SKM-1 treated with dmso at 0.1 percent for 144 hours (cell line): ENCODE data around the gene B9D1.

ENCODE experiments used
- DNase-seq: peaks from one replicate; lab custom pipeline; 2025; ENCODE audit not compliant: unreplicated experiment; lab: John Stamatoyannopoulos, UW

Gene B9D1, protein sequence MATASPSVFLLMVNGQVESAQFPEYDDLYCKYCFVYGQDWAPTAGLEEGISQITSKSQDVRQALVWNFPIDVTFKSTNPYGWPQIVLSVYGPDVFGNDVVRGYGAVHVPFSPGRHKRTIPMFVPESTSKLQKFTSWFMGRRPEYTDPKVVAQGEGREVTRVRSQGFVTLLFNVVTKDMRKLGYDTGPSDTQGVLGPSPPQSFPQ

DNA sequence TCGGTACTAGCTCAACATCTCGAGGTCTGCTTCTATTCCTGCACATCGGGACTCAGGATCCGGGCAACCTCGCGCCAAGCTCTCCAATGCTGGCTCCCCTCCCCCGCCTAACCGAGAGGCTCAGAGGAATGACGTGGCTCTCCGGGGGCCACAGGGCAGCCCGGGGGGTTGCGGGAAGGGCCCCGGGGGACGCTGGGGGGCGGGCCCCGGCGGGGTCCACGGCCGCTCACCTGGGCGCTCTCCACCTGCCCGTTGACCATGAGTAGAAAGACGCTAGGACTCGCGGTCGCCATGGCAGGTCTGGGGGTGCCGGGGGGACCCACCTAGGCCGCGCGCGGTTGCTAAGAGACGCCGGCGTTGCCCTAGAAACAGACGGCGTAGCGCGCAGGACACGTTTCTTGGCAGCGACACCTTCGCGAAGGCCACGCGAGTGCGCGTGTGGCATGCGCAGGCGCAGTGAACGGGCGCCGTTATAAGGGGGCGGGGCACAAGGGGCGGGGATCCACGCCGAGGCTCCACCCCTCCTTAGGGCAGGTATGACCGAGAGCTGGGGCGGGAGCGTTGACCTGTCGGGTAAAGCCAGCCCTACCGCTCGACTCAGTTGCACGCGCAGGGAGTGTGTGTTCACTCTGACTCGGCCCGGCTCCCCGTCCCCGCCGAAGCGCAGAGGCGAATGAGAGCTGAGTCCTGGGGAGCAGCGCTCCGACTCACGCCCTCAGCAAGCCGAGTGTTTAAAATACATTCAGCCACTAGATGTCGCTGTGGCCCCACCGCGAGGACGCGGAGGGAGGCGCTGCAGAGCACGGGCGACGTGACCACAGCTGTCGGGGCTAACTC is at the start of gene B9D1:
TSS of gene B9D1 (minus strand) at position 447 of the 837 bp plus-strand sequence. CDS start at position 293, 154 bp downstream.
- peak; percentile 81 for DNase-seq

DNA sequence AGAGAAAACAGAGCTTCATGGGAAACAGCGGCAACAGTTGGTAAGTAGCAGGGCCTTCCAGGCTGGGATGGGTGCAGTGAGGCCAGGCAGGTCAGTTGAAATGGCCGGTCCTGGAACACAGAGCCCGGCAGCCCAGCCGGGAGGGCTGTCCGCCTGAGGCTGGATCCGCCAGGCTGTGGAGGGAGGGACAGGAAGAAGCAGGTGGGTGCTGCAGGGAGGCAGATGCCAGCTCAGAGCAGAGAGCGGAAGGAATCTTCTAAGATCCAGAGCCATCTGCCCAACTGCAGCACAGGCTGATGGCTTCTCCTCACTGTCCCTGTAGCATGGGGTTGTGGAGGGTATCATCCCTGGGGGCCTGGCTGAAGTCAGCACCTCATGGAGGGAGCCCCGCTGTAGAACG is 49.1 kb upstream of the B9D1 start:
- DNase-seq, result no peak

DNA sequence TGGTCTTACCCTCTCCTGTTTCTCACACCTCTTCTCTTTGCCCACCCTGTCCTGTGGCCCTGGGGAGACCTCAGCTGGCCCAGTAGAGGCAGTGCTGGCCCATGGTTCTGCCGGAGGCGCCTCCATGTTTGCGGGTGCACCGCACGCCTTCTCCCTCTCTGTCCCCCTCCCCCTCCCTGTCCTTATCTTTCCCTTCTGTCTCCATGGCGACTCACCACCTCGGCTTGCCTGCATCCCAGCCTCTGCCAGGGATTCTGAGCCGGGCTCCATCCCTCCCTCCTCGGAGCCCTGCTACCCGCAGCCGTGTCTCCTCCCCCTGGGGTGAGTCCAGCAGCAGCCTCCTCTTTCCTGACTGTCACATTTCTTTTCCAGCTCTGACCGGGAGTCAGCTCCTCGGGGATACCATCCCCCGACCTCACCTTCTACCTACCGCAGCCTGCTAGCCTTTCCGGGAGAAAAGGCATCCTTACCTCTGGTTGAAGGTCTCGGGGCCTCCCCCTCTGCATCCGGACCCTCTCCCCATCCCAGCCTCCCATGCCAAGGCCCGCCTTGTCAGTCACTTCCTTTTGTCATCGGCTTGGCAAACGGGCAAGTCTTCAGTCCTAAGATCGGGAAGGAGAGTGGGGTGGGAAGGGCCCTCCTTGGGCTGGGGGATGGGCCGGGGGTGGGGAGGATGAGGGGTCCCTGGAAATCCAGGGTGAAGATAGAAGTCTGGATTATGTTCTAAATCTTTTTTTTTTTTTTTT is 48.5 kb upstream of the B9D1 start, which contains the start of gene RNF112:
TSS of gene RNF112 (plus strand) at position 358 of the 746 bp plus-strand sequence. CDS start at position 535, 177 bp downstream.
- DNase-seq, result no peak

DNA sequence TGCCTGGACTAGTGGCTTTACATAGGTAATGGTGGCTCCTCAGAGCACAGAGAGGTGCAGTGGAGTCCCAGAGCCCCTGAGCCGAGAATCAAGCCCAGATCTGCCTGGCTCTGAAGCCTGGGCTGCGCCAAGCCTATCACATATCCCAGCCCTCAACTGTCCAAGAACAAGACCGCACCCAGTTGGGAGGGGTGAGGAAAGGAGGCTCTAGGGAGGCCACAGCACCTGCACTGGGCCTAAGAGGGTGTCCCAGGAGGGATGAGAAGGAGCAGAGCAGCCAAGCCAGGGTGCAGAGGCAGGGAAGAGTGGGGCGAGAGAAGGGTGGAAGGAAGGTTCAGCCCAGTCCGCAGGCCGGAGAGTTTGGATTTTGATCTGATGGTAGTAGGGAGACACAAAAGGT is 47.6 kb upstream of the B9D1 start:
- no peak for DNase-seq

DNA sequence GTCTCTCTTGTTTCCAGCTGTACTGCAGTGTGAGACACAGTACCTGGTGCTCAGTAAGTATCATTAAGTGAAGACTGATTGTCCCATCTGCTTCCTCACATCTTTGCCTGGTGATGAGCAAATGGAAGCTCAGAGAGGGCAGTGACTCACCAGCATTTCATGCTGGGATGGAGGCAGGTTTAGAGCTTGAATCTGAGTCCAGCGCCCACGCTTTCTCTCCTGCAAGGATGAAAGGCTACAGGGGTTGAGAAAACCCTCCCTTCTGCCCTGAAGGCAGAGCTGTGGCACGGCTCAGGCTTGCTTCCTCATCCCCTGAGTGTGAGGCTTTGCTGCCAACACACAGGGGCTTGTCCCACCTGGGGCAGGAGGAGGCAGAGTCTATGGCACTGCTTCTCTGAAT is 47.0 kb upstream of the B9D1 start:
- DNase-seq, result no peak

DNA sequence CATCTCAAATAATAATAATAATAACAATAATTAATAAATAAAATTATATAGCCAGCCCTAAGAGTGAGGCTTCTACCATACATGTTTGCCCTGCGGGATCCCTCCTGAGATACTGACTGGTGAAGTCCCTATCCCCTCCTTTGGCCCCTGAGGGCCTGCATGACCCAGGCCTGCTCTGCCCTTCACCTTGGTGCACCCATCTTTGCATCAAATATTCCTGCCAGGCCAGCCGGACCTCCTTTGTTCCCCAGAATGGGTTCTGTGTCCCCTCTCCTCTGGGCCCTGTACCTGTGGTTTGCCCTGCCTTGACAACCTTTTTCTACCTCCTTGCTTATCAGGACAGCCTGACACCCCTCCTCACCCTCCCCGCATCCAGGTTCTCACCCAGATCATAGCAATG is 46.5 kb upstream of the B9D1 start:
- no peak for DNase-seq

DNA sequence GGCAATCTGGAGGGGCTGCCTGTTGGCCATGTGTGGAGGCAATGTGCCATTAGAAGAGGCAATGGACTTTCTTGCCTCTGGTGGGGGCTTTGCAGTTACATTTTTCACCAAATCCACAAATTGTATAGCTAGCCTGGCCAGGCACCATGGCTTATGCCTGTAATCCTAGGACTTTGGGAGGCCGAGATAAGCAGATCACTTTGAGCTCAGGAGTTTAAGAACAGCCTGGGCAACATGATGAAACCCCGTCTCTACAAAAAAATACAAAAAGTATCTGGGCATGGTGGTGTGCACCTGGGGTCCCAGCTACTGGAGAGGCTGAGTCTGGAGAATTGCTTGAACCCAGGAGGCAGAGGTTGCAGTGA is 45.8 kb upstream of the B9D1 start:
- no peak for DNase-seq

DNA sequence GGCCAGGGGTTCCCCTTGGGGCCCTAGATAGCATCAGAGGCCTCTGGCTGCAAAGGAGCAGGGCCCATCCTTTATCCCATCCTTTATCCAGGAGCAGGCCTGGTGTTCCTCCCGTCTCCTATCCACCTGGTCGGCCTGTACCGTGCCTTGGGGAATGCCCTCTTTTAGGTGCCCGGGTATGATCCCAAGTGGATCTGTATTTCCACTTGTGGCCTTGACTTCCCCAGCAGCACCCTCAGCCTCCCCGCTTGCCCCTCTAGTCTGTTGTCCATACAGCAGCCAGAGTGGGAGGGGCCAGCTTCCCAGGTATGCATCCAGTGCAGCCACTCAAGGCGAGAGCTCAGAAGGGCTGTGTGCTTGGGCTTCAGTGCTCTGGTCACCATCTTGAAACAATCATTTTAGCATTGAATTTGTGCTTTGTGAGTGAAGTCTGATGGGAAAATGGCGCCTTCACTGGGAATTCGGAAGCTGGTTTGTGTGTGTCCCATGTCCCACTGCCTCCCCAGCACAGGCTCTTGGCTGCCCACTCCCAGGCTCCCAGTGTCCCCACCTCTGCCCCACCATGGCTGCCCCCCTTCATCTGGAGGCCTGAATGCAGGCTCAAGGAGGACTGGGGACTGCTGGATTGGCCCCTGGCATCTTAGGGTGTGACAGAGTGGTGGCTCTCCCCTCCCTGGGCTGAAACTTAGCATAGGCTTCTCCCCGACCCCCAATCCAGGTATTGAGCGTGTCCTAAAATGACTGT is 45.2 kb upstream of the B9D1 start:
- no peak for DNase-seq

DNA sequence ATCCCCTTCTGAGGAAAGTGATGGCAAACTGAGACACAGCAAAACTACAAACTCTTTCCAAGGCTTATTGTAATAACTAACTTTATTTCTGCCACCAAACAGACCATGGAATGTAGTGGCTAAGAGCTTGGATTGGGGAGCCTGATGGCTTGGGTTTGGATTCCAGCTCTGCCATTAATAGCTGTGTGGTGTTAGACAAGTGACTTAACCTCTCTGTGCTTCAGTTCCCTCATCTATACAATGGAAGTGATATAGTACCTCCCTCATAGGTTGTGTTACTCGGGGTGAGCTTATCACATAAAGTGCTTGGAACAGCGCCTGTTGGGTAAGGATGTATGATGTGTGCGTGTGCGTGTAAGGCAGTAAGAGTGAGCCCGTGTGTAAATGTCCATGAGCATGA is 42.6 kb upstream of the B9D1 start:
- no peak for DNase-seq

DNA sequence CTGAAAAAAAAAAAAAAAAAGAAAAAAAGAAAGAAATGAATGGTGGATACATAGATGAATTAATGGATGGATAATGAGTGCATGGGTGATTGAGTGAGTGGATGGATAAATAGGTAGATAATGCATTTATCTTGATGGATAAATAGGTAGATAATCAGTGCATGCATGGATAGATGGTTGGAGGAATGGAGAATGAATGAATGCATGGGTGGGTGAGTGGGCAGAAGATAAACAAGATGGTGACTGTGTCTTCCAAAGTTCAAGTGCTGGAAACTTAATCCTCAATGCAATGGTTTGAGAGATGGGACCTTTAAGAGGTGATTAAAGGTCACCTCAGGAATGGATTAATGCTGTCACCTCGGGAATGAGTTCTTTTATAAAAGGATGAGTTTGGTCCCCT is 41.7 kb upstream of the B9D1 start:
- no peak for DNase-seq

DNA sequence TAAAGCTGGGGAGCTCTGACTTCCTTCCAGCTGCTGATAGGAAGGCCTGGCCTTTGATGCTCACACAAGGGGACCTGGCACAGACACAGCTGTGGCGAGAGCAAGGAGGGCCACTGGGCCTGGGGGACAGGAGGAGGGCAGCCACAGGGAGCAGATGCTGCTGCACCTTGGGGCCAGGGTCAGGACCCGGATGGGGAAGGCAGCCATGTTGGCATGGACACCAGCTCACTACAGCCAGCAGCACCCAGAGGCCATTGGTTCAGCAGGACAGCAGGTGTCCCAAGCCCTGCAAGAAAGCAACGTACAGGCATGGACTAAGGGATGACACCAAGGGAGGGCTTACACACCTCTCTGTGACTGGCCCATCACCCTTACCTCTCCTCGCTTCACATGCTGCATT is 40.5 kb upstream of the B9D1 start:
- no peak for DNase-seq

DNA sequence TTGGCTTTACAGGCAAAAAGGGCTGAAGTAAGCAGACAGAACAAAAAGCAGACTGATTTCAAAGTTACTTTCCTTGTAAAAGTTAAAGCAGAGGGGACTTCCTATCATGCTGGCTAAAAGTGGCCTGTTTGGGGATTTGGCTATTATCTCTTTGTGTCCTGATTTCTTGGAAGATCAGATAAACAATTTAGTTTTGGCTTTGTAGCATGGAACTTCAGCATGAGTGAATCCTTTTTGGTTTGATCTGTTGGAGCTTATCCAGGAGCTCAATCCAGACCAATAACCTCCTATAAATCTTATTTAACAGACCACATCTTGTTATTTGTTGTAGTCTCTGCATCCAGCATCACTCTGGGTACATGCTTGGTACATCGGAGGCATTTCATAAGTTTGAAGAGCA is 39.6 kb upstream of the B9D1 start:
- no peak for DNase-seq

DNA sequence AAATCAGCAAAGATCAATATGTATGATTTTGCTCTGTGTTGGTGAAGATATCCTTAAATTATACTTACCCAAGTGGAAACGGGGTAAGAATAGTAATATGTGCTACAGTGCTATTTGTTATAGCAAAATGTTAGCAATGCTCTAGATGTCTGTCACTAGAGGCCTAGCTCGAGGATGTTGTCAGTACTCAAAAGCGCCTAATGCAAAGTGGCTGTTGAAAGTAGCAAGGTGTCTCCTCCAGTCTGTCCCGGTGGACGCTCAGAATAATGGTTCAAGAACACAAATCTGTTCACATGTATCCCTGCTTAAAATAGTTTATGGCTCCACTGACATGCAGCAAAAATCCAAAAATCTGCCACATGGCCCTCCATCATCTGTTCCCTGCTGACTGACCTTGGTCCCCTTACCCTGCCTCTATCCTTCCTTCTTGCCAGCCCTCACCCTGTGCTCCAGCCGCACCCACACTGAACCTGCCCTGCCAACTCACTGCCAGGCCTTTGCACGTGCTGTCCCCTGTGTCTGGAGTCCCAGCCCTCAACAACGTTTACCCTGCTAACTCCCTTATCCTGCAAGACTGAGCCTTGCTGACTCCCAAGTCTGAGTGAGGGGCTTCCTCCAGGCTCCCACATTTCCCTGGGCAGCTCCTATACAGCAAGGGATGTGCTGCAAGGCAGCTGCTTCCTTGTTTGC is 38.9 kb upstream of the B9D1 start:
- DNase-seq, result no peak

DNA sequence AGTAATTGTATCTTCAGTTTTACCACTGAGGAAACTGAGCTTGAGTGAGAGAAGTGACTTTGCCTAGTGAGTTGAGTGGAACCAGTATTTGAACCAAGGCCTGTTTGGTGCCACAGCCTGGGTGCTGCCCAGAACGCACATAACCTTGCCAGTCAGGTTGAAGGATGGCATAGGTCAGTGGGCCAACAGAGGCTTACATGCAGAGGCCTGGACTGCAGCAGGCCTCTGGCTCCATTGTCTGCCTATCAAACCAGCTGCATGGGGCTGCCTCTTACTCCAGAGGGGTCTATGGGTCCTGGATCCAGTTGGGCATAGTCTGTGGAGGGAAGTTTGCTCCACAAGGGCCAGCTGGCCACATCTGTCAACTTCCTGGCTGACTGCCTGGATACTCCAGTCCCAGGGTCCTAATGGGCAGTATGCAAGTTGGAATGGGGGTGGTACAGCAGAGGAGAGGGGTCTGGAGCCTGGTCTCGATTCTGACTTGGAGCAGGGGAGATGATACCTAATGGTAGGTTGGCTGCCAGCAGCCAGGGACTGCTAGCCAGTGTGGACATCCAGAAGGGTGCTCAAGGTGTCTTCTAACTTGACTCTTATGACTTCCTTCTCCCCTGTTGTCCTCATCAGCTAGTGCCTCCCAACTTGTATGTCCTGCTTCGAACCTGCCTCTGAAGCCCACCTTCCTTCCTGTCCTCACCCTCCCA is 37.4 kb upstream of the B9D1 start:
- DNase-seq, result no peak

DNA sequence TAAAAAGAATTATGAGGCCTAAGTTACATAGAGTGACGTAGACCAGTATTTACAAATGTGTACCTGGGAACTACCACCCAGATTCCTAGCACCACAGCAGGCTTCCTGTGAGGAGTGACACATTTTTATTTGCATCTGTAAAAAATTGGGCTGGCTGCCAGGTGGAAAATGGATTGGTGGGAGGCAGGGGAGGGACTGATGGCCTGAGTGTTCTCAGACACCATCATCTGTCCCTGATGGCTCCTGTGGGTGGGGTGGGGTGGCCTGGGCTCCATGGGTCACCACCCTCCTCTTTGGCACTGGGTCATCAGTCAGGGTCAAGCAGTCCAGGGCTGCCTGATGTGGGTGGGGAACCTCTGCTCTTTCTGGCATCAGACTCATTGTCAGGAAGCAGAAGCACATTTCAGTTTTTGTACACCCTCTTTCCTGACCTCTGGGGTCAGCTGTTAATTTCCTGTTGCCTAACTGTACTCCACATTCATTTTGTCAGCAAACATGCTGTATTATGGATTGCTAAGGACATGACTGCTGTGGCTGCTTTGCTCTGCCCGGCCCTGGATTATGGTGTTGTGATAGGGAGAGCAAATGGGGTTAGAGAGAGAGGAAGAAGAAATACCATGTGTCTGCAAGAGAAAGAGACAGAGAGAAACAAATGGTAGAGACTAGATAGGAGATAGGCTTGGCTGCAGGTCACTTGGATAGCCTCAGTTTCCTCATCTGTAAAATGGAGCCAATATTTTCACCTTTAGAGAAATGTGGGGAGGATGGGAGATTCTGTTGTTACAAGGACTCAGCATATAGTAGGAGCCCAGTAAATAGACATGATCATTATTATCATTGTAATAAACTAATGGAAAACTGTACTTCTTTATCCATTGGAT is 36.0 kb upstream of the B9D1 start:
- DNase-seq, result peak; percentile 83

DNA sequence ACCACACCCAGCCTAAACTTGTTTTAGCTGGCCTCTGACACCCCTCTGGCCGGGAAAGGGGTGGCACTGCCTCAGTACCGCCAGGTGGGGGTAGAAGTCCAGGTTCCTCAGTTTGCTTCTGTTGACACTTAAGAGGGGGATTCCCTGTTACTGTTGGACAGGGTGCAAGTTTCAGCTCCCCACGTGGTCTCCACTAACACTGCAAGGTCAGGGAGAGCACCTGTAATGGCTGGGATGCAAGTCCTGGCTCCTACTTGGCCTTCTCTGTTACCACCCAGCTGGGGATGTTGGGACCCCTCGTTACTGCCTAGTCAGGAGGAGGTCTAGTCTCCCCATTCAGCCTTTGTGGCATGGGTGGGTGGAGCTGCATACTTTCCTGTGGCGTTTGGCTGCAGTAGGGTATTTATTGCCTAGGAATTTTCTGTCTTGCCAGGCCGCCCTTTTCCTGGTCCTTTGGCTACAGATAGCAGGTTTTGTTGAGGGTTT is 35.1 kb upstream of the B9D1 start:
- no peak for DNase-seq

DNA sequence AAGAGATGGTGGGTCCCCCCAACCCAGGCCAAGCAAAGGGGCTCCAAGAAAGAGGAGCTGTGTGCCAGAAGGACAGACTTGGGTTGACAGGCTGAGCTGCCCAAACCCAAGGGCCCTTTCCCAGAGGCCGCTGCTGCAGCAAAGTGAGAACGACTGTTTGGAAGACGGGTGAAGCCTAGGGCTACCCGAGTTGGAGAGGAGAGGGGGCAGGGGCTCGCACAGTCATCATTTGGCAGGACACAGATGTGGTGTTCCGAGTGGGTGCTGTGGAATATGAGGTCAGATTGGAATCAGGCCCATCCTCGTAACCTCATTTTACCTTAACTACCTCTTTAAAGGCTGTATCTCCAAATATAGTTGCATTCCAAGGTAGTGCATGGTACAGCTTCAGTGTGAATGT is 29.8 kb upstream of the B9D1 start:
- DNase-seq, result no peak

DNA sequence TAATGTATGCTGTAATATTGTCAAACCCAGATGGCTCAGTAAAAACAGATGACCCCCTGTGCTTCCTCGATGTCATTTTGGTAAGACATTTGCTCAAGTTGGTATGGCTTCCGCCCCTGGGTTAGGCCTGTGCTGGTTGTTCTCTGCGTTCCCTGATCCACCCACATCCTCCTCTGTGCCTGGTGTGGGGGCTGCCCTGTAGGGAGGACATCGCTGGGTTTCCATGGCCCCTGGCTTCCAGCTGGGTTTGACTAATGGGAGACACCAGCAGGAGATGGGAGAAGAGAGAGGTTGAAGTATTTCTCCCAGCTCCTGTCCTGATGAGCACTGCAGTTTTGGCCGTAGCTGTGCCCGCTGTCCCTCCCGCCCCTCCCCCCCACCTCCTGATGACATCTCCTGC is 28.9 kb upstream of the B9D1 start:
- no peak for DNase-seq

DNA sequence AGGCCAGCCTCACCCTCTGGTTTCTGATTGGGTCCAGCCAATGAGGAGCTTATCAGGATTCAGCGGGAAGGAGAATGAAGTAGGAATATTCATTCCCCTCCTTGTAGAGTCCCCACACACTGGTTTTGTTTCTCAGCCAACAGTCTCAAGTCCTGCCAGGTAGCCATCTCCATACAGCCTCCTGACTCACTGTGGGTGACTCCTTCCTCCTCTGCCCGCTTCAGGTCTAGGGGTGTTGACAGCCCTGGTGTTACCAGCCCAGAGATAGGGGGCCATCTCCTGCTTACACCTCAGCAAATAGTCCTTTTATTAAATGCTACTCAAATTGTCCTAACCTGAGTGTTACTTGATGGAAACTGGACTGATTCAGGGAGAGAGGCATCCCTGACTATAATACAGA is 28.4 kb upstream of the B9D1 start:
- DNase-seq, result no peak
